GM23338 (cell line): ENCODE measurements around the gene KCNMA1. TPM values are rescaled to one million over a fixed set of nuclear protein-coding genes. Genes with fewer than 3 reads are reported as not detected.

Experiments
- ATAC-seq: fragments of 200-7000 bp; cut with Tn5 transposase; 3 replicates; pipeline ENCODE4 v1.9.1; 2020
- DNase-seq: peaks from one replicate; pipeline ENCODE4 v3.0.0-alpha.2; 2015; ENCODE audit warnings: low spot score
- H2AFZ ChIP-seq: fragments of 200-600 bp; sonication (generic); 2 replicates; pipeline ENCODE4 v1.8.0; 2016; ENCODE audit warnings: antibody characterized with exemption, mild to moderate bottlenecking, moderate library complexity
- H3F3A ChIP-seq: fragments of 200-600 bp; sonication (generic); replicated peaks from 2 replicates; pipeline ENCODE4 v1.8.0; 2017; ENCODE audit warnings: antibody characterized with exemption, mixed run types, low read depth
- H3K27ac ChIP-seq: fragments of 200-600 bp; sonication (generic); 2 replicates; pipeline ENCODE4 v1.6.1; 2016; ENCODE audit warnings: low read depth
- H3K27me3 ChIP-seq: fragments of 200-600 bp; sonication (generic); 2 replicates; pipeline ENCODE4 v1.8.0; 2016; ENCODE audit warnings: mild to moderate bottlenecking, mixed run types, moderate library complexity; ENCODE audit not compliant: insufficient read depth
- H3K36me3 ChIP-seq: fragments of 200-600 bp; sonication (generic); 2 replicates; pipeline ENCODE4 v1.8.0; 2016; ENCODE audit warnings: mild to moderate bottlenecking; ENCODE audit not compliant: insufficient read depth
- H3K4me1 ChIP-seq: fragments of 200-600 bp; sonication (generic); 2 replicates; pipeline ENCODE4 v1.8.0; 2016; ENCODE audit warnings: mild to moderate bottlenecking, moderate library complexity; ENCODE audit not compliant: insufficient read depth
- H3K4me2 ChIP-seq: fragments of 200-600 bp; sonication (generic); 2 replicates; pipeline ENCODE4 v1.7.1; 2017; ENCODE audit warnings: mixed run types
- H3K4me3 ChIP-seq: fragments of 200-600 bp; sonication (generic); 2 replicates; pipeline ENCODE4 v1.6.1; 2016; ENCODE audit warnings: mixed run types
- H3K79me2 ChIP-seq: fragments of 200-600 bp; sonication (generic); replicated peaks from 2 replicates; pipeline ENCODE4 v1.8.0; 2017; ENCODE audit warnings: mild to moderate bottlenecking; ENCODE audit not compliant: insufficient read depth
- H3K9me2 ChIP-seq: fragments of 200-600 bp; sonication (generic); 2 replicates; pipeline ENCODE4 v1.8.0; 2017; ENCODE audit not compliant: insufficient read depth
- H4K20me1 ChIP-seq: fragments of 200-600 bp; sonication (generic); replicated peaks from 2 replicates; pipeline ENCODE4 v1.8.0; 2017; ENCODE audit warnings: mild to moderate bottlenecking; ENCODE audit not compliant: insufficient read depth
- H3K27ac Mint-ChIP-seq: 2 replicates; pipeline ENCODE4 v1.8.0; 2020; ENCODE audit warnings: inconsistent platforms, mild to moderate bottlenecking, moderate library complexity, mixed read lengths
- H3K27me3 Mint-ChIP-seq: 3 replicates; pipeline ENCODE4 v1.8.0; 2022; ENCODE audit warnings: low read depth, mild to moderate bottlenecking, moderate library complexity, mixed read lengths, inconsistent platforms; ENCODE audit not compliant: insufficient read depth, poor library complexity
- H3K36me3 Mint-ChIP-seq: 3 replicates; pipeline ENCODE4 v1.8.0; 2021; ENCODE audit warnings: low read depth, mild to moderate bottlenecking, inconsistent platforms, moderate library complexity, mixed read lengths
- H3K4me1 Mint-ChIP-seq: 3 replicates; pipeline ENCODE4 v1.8.0; 2020; ENCODE audit warnings: mild to moderate bottlenecking, inconsistent platforms, mixed read lengths
- H3K4me3 Mint-ChIP-seq: 3 replicates; pipeline ENCODE4 v1.8.0; 2021; ENCODE audit warnings: moderate library complexity, mild to moderate bottlenecking, inconsistent platforms, mixed read lengths
- H3K9me3 Mint-ChIP-seq: 3 replicates; pipeline ENCODE4 v1.8.0; 2020; ENCODE audit warnings: moderate library complexity, mild to moderate bottlenecking, inconsistent platforms, mixed read lengths
- CREB1 ChIP-seq: fragments of 250-450 bp; sonication (Bioruptor Pico); IDR thresholded peaks from 2 replicates; pipeline ENCODE4 v1.5.0; 2020; ENCODE audit warnings: low read depth, mild to moderate bottlenecking, moderate library complexity
- CTCF ChIP-seq, 2 experiments: fragments of 200-600 bp in 1 of 2; sonication (generic) in 1 of 2; conservative IDR thresholded peaks; 2 replicates each; pipeline versions ENCODE4 v1.5.1 to v1.6.1; 2016 to 2017; ENCODE audit warnings: antibody characterized with exemption in 2 of 2, low read depth in 2 of 2, mild to moderate bottlenecking in 2 of 2, moderate library complexity in 1 of 2
- ETS1 ChIP-seq: IDR thresholded peaks from 2 replicates; pipeline ENCODE4 v1.6.1; 2016; ENCODE audit warnings: antibody characterized with exemption
- EZH2phosphoT487 ChIP-seq: fragments of 200-600 bp; sonication (generic); IDR thresholded peaks from one replicate; pipeline ENCODE4 v1.8.1; 2018; ENCODE audit warnings: antibody characterized with exemption; ENCODE audit not compliant: unreplicated experiment
- POLR2AphosphoS5 ChIP-seq: IDR thresholded peaks from 2 replicates; pipeline ENCODE4 v1.6.1; 2016; ENCODE audit warnings: antibody characterized with exemption, low read depth
- ZNF331 ChIP-seq: fragments of 250-450 bp; sonication (Bioruptor Pico); IDR thresholded peaks from 2 replicates; pipeline ENCODE4 v1.5.0; 2020; ENCODE audit warnings: low read depth, mild to moderate bottlenecking, moderate library complexity
- ZNF462 ChIP-seq: fragments of 250-450 bp; sonication (Bioruptor Pico); IDR thresholded peaks from 2 replicates; pipeline ENCODE4 v1.5.0; 2020; ENCODE audit warnings: mild to moderate bottlenecking, moderate library complexity
- polyA plus RNA-seq: library from polyadenylated mRNA; unstranded; fragments of >200 nt; fragmentation: Nextera tagmentation; extraction: Ambion mirVana; gene quantifications from 2 replicates; pipeline ENCODE4 v1.2.1, GENCODE V29; 2016
- total RNA-seq: library from RNA; depleted of rRNA; stranded (reverse); fragments of >200 nt; shearing (Covaris generic); gene quantifications from 2 replicates; pipeline ENCODE4 v1.2.3, GENCODE V29; 2014

The KCNMA1 gene
- total and polyA plus RNA-seq, 2 experiments from 2014 or later, result 8.2 to 9.0 TPM

GRCh38 chr10:77016855-77017254 is 620.8 kb downstream of the KCNMA1 start:
- Histone ChIP-seq H2AFZ (no peak overlapping the region), H3K27me3 (no peaks in the 10 kb centered on the region), H3K4me1 (no peaks in the 10 kb centered on the region), H3F3A (no peaks in the 10 kb centered on the region), H3K9me2 (no peaks in the 10 kb centered on the region; the same call in 1 of the 2 replicates), H3K27ac (no peak overlapping the region), H3K4me3 (no peak overlapping the region), H3K36me3 (no peaks in the 10 kb centered on the region), H4K20me1 (no peaks in the 10 kb centered on the region), H3K4me2 (no peak overlapping the region), H3K79me2 (no peaks in the 10 kb centered on the region)
- TF ChIP-seq ZNF331 (no peak), CTCF (conservative IDR thresholded peaks at IDR 0.05; ENCODE audit: low read depth in 2 of 2) (no peak), ETS1 (no peak), EZH2phosphoT487 (no peak), CREB1 (CRISPR knock-in tag) (no peak), POLR2AphosphoS5 (no peak), ZNF462 (CRISPR knock-in tag) (no peak)
- DNase-seq (no peak), ATAC-seq (no peak)
- Mint-ChIP-seq H3K27ac (no peak overlapping the region), H3K4me3 (no peak overlapping the region), H3K27me3 (peaks cover 4% of the 10 kb centered on the region), H3K4me1 (no peaks in the 10 kb centered on the region), H3K36me3 (no peaks in the 10 kb centered on the region), H3K9me3 (no peaks in the 10 kb centered on the region)
